HepG2 (cell line): ENCODE measurements around the gene MTX1. TPM values are rescaled to one million over a fixed set of nuclear protein-coding genes. Genes with fewer than 3 reads are reported as not detected.
A peak's percentile ranks its signal among the peaks of the same experiment; 100 is the strongest.

Experiments
- EEA1 ChIP-seq: sonication (generic); formaldehyde crosslinking; IDR thresholded peaks from 2 replicates; pipeline ENCODE4 v1.5.1; 2020; ENCODE audit warnings: mild to moderate bottlenecking, missing genetic modification reagents, borderline replicate concordance
- FOXM1 ChIP-seq: sonication (generic); formaldehyde crosslinking; IDR thresholded peaks from 2 replicates; pipeline ENCODE4 v1.5.0; 2020; ENCODE audit warnings: missing genetic modification reagents
- HNRNPK ChIP-seq: fragments of 200-400 bp; formaldehyde crosslinking; IDR thresholded peaks from 2 replicates; pipeline ENCODE4 v1.6.1; 2018; ENCODE audit warnings: low read length, low read depth, moderate library complexity, mild to moderate bottlenecking; ENCODE audit not compliant: poor library complexity, severe bottlenecking
- MEIS1 ChIP-seq: sonication (generic); formaldehyde crosslinking; IDR thresholded peaks from 2 replicates; pipeline ENCODE4 v1.9.0; 2021; ENCODE audit warnings: mild to moderate bottlenecking, missing genetic modification reagents, moderate library complexity, borderline replicate concordance
- PHF21A ChIP-seq: sonication (generic); formaldehyde crosslinking; IDR thresholded peaks from 2 replicates; pipeline ENCODE4 v1.5.0; 2020; ENCODE audit warnings: mild to moderate bottlenecking, missing genetic modification reagents
- SAP130 ChIP-seq: IDR thresholded peaks from 2 replicates; pipeline ENCODE4 v1.6.1; 2016; ENCODE audit warnings: low read depth
- SP4 ChIP-seq: sonication (generic); formaldehyde crosslinking; IDR thresholded peaks from 2 replicates; pipeline ENCODE4 v1.8.1; 2023; ENCODE audit warnings: mild to moderate bottlenecking, missing genetic modification reagents
- SRSF9 ChIP-seq: fragments of 200-400 bp; formaldehyde crosslinking; IDR thresholded peaks from 2 replicates; pipeline ENCODE4 v1.6.1; 2018; ENCODE audit warnings: borderline replicate concordance, mild to moderate bottlenecking, low read depth, low read length; ENCODE audit not compliant: insufficient read depth, poor library complexity, severe bottlenecking
- TP53 ChIP-seq: sonication (generic); formaldehyde crosslinking; conservative IDR thresholded peaks from 2 replicates; pipeline ENCODE4 v1.4.0; 2020; ENCODE audit warnings: missing genetic modification reagents
- ZNF75D ChIP-seq: sonication (generic); formaldehyde crosslinking; IDR thresholded peaks from 2 replicates; pipeline ENCODE4 v1.8.1; 2023; ENCODE audit warnings: missing genetic modification reagents, mild to moderate bottlenecking, borderline replicate concordance
- polyA plus RNA-seq, 8 experiments: library from polyadenylated mRNA; depleted of rRNA in 3 of 8; stranded (reverse) in 7 of 8; unstranded in 1 of 8; fragments of >200 nt; fragmentation: Illumina TruSeq in 4 of 8; extraction: Trizol in 4 of 8; gene quantifications; 2 replicates each; pipeline versions ENCODE4 v1.2.1 to v1.2.3, GENCODE V29; 2011 to 2016; ENCODE audit warnings: low read depth in 4 of 8, missing spikeins in 1 of 8, mixed read lengths in 1 of 8; ENCODE audit not compliant: insufficient read depth in 1 of 8
- total RNA-seq, 5 experiments: library from RNA; depleted of rRNA; stranded (reverse); fragments of >200 nt; fragmentation: Illumina TruSeq; extraction: Trizol; gene quantifications; 2 replicates each; pipeline ENCODE4 v1.2.3, GENCODE V29; 2016; ENCODE audit warnings: low read depth in 1 of 5
- TF ChIP-seq, protein P1 (sequence below): sonication (generic); formaldehyde crosslinking; IDR thresholded peaks from 2 replicates; pipeline ENCODE4 v1.5.1; 2020; ENCODE audit warnings: mild to moderate bottlenecking, missing genetic modification reagents, moderate library complexity
- TF ChIP-seq, protein P2 (sequence below): IDR thresholded peaks from 2 replicates; pipeline ENCODE4 v1.6.1; 2016; ENCODE audit warnings: low read depth, control low read depth
- TF ChIP-seq, protein P3 (sequence below), 2 experiments: sonication (generic) in 1 of 2; formaldehyde crosslinking in 1 of 2; IDR thresholded peaks; 2 replicates each; pipeline versions ENCODE4 v1.6.1 to v1.9.0; 2014 to 2022; ENCODE audit warnings: antibody characterized with exemption in 1 of 2, borderline replicate concordance in 1 of 2, inconsistent platforms in 1 of 2, low read depth in 1 of 2, missing genetic modification reagents in 1 of 2
- TF ChIP-seq, protein P4 (sequence below): sonication (generic); formaldehyde crosslinking; IDR thresholded peaks from 2 replicates; pipeline ENCODE4 v1.5.0; 2020; ENCODE audit warnings: mild to moderate bottlenecking, missing genetic modification reagents

MTX1 gene
- total and polyA plus RNA-seq, 2 of the 13 experiments (the other 11 are each of a cell fraction or from before 2014, with no cell fraction given): 64.5 to 72.6 TPM

DNA sequence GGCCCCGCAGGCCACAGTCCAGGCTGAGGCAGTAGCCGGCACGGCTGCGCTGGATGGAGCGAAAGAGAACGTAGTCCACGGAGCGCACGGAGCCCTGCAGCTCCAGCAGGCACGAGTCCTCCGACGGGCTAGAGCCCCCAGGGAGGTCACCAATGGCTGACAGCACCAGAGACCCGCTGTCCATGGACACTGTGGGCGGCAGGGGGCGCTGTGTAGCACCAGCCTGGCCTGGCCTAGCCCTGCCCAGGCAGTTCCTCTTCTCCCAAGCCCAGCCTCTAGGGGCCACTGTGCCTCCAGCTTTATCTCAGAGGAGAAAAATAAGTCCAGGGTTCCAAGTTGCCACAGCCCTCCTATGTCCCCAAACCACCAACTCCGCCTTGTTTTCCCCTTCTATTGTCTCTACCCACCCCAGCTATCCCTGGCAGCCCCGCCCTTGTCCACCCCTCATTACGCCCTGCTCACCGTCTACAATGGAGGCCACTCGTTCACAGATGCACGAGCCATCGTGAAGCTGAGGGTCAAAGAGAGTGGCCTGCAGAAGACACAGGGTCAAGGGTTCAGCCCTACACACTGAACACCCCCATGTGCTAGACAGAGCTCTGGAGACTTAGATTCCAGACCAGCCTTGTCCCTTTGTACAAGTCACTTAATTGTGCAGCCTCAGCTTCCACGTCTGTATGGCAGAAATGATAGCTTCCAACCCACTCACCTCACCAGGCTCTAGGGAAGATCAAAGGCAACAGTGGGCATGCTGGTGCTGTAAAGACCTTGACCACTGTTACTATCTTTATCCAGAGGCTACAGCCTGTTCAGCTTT lies 42.3 kb downstream of the MTX1 start (continued):
- TF ChIP-seq SAP130 (CRISPR knock-in tag) (peak; percentile 69), EEA1 (CRISPR knock-in tag) (0 out of 2 replicates have a peak, but pooled peaks have one; percentile 24), HNRNPK (no peak), FOXM1 (CRISPR knock-in tag) (no peak), PHF21A (CRISPR knock-in tag) (peak; percentile 67; the same call in 1 of the 2 replicates), TP53 (no peak), MEIS1 (CRISPR knock-in tag) (0 out of 2 replicates have a peak, but pooled peaks have one; percentile 50), SP4 (peak; percentile 68), SRSF9 (no peak), ZNF75D (CRISPR knock-in tag) (no peak)
- TF ChIP-seq, protein P1, sequence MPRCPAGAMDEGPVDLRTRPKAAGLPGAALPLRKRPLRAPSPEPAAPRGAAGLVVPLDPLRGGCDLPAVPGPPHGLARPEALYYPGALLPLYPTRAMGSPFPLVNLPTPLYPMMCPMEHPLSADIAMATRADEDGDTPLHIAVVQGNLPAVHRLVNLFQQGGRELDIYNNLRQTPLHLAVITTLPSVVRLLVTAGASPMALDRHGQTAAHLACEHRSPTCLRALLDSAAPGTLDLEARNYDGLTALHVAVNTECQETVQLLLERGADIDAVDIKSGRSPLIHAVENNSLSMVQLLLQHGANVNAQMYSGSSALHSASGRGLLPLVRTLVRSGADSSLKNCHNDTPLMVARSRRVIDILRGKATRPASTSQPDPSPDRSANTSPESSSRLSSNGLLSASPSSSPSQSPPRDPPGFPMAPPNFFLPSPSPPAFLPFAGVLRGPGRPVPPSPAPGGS (CRISPR knock-in tag): no peak
- TF ChIP-seq, protein P2, sequence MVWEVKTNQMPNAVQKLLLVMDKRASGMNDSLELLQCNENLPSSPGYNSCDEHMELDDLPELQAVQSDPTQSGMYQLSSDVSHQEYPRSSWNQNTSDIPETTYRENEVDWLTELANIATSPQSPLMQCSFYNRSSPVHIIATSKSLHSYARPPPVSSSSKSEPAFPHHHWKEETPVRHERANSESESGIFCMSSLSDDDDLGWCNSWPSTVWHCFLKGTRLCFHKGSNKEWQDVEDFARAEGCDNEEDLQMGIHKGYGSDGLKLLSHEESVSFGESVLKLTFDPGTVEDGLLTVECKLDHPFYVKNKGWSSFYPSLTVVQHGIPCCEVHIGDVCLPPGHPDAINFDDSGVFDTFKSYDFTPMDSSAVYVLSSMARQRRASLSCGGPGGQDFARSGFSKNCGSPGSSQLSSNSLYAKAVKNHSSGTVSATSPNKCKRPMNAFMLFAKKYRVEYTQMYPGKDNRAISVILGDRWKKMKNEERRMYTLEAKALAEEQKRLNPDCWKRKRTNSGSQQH (CRISPR knock-in tag): peak; percentile 75; the same call in 1 of the 2 replicates
- TF ChIP-seq, protein P3, sequence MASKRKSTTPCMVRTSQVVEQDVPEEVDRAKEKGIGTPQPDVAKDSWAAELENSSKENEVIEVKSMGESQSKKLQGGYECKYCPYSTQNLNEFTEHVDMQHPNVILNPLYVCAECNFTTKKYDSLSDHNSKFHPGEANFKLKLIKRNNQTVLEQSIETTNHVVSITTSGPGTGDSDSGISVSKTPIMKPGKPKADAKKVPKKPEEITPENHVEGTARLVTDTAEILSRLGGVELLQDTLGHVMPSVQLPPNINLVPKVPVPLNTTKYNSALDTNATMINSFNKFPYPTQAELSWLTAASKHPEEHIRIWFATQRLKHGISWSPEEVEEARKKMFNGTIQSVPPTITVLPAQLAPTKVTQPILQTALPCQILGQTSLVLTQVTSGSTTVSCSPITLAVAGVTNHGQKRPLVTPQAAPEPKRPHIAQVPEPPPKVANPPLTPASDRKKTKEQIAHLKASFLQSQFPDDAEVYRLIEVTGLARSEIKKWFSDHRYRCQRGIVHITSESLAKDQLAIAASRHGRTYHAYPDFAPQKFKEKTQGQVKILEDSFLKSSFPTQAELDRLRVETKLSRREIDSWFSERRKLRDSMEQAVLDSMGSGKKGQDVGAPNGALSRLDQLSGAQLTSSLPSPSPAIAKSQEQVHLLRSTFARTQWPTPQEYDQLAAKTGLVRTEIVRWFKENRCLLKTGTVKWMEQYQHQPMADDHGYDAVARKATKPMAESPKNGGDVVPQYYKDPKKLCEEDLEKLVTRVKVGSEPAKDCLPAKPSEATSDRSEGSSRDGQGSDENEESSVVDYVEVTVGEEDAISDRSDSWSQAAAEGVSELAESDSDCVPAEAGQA (IDR thresholded peaks at IDR 0.05; ENCODE audit: low read depth): 0 out of 2 replicates have a peak, but pooled peaks have one; percentile 46
- TF ChIP-seq, protein P3 (CRISPR knock-in tag; IDR thresholded peaks at IDR 0.05; ENCODE audit: borderline replicate concordance): no peak; the same call in 1 of the 2 replicates
- TF ChIP-seq, protein P4, sequence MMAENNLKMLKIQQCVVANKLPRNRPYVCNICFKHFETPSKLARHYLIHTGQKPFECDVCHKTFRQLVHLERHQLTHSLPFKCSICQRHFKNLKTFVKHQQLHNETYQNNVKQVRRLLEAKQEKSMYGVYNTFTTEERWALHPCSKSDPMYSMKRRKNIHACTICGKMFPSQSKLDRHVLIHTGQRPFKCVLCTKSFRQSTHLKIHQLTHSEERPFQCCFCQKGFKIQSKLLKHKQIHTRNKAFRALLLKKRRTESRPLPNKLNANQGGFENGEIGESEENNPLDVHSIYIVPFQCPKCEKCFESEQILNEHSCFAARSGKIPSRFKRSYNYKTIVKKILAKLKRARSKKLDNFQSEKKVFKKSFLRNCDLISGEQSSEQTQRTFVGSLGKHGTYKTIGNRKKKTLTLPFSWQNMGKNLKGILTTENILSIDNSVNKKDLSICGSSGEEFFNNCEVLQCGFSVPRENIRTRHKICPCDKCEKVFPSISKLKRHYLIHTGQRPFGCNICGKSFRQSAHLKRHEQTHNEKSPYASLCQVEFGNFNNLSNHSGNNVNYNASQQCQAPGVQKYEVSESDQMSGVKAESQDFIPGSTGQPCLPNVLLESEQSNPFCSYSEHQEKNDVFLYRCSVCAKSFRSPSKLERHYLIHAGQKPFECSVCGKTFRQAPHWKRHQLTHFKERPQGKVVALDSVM (CRISPR knock-in tag): peak; percentile 56
